Sigmoid colon (tissue), 7 donors: ENCODE results near the gene DPEP2NB. TPM values are rescaled to one million over a fixed set of nuclear protein-coding genes. Genes with fewer than 3 reads are reported as not detected.

ENCODE experiments used
- DNase-seq: peaks from one replicate; pipeline ENCODE4 v3.0.0-alpha.2; 2019
- H3K27ac ChIP-seq, 4 donors: fragments of 200-600 bp; sonication (generic); one replicate each; pipeline ENCODE4 v1.5.1; 2016 to 2019; ENCODE audit warnings: mild to moderate bottlenecking in 1 of 4
- H3K27me3 ChIP-seq, 3 donors: fragments of 200-600 bp; sonication (generic); one replicate each; pipeline ENCODE4 v1.5.1; 2019; ENCODE audit warnings: mild to moderate bottlenecking in 1 of 3
- H3K36me3 ChIP-seq, 4 donors: fragments of 200-600 bp; sonication (generic); one replicate each; pipeline ENCODE4 v1.5.1; 2016 to 2019
- H3K4me1 ChIP-seq, 4 donors: fragments of 200-600 bp; sonication (generic); one replicate each; pipeline ENCODE4 v1.5.1; 2017 to 2019
- H3K4me3 ChIP-seq, 4 donors: fragments of 200-600 bp; sonication (generic); one replicate each; pipeline ENCODE4 v1.5.1; 2017 to 2019; ENCODE audit warnings: mild to moderate bottlenecking in 2 of 4, moderate library complexity in 1 of 4
- H3K9me3 ChIP-seq, 4 donors: fragments of 200-600 bp in 3 of 4; sonication (generic) in 3 of 4; one replicate each; pipeline versions ENCODE4 v1.5.1 to v1.6.1; 2013 to 2019
- EP300 ChIP-seq, 4 donors: sonication (generic); formaldehyde crosslinking; IDR thresholded peaks; one replicate each; pipeline ENCODE4 v1.6.1; 2017; ENCODE audit warnings: antibody characterized with exemption in 4 of 4
- POLR2A ChIP-seq, 2 donors: fragments of 450-650 bp; IDR thresholded peaks; one replicate each; pipeline ENCODE4 v1.6.1; 2016; ENCODE audit warnings: antibody characterized with exemption in 2 of 2, mild to moderate bottlenecking in 2 of 2, moderate library complexity in 2 of 2
- POLR2AphosphoS5 ChIP-seq, 4 donors: sonication (generic); formaldehyde crosslinking; IDR thresholded peaks; one replicate each; pipeline ENCODE4 v1.6.1; 2017; ENCODE audit warnings: antibody characterized with exemption in 4 of 4
- WGBS, 2 donors: extraction: QIAGEN DNeasy Blood & Tissue Kit; methylation state at CpG; one replicate each; pipeline ENCODE4 v1.1.7; 2013; 5-methylcytosine and 5-hydroxymethylcytosine counted together
- intact Hi-C: fragments of 100-400 bp; cut with DNase I; formaldehyde crosslinking; loops from one replicate; pipeline ENCODE4 v1.15.1; 2023
- polyA plus RNA-seq, 3 donors: library from polyadenylated mRNA; stranded (reverse); fragments of 200-250 nt; gene quantifications; one replicate each; pipeline ENCODE4 v1.2.3, GENCODE V29; 2013
- small RNA-seq, 3 donors: library from RNA; depleted of rRNA; stranded (forward); fragments of <200 nt; gene quantifications; one replicate each; pipeline ENCODE3, GENCODE V24; 2016
- total RNA-seq, 4 donors: library from RNA; depleted of rRNA; stranded (reverse); fragments of >200 nt; gene quantifications; one replicate each; pipeline ENCODE4 v1.1.0, GENCODE V29; 2016
- TF ChIP-seq, protein P1 (sequence below), 4 experiments: fragments of 450-650 bp in 3 of 4; fragments of 200-600 bp in 1 of 4; IDR thresholded peaks; one replicate each; pipeline ENCODE4 v1.5.1; 2016 to 2019; ENCODE audit warnings: antibody characterized with exemption in 4 of 4, mild to moderate bottlenecking in 3 of 4, moderate library complexity in 2 of 4
- donor health status: healthy with polysubstance abuse.
- donor health status: Bipolar disorder and iron deficiency.
- donor health status: healthy.

DPEP2NB gene
- total and polyA plus RNA-seq, 7 donors = not detected

DNA sequence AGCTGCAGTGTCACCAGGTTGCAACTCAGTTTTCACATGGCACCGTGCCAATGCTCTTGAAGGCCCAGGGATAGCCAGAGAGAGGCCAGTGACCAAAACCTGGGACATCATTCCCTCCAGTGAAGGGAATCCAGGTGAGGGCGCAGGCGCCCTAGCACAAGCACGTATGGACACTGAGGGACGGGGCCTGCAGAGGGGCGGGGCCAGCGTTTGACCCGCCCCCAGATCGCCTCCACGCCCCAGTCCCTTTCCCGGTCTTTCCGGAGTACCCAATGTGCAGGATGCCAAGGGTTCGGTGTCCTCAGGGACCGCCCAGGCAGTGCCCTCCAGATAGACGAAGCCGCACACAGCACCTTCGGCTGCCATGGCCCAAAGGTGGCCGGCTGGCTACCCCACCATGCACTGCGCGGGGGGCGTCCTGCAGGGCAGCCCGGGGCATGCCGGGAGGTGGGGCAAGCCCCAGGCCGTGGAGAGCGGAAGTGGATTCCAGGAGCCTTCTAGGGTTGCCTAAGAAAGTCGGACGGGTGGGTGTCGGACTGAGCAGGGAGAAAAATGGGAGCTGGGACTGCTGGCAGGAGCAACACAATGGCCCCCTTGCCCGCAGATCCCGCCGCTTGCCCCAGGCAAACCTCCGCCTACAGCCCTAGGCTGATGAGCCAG, 51.9 kb downstream of the DPEP2NB start:
- DNase-seq = no peak
- Histone ChIP-seq H3K27me3 (no peaks in the 10 kb centered on the region), H3K27ac (peak overlapping the region; percentile 31 to 99 (median 96)), H3K4me3 (no peak overlapping the region), H3K9me3 (no peaks in the 10 kb centered on the region), H3K36me3 (peaks cover 22 to 46% (median 32%) of the 10 kb centered on the region in 4 donors), H3K4me1 (peaks cover 0 to 84% (median 72%) of the 10 kb centered on the region in 4 donors)
- intact Hi-C loops = no loop called here
- no peak for TF ChIP-seq EP300 (IDR thresholded peaks at IDR 0.05)
- TF ChIP-seq POLR2A (IDR thresholded peaks at IDR 0.05) = no peak
- TF ChIP-seq, protein P1, sequence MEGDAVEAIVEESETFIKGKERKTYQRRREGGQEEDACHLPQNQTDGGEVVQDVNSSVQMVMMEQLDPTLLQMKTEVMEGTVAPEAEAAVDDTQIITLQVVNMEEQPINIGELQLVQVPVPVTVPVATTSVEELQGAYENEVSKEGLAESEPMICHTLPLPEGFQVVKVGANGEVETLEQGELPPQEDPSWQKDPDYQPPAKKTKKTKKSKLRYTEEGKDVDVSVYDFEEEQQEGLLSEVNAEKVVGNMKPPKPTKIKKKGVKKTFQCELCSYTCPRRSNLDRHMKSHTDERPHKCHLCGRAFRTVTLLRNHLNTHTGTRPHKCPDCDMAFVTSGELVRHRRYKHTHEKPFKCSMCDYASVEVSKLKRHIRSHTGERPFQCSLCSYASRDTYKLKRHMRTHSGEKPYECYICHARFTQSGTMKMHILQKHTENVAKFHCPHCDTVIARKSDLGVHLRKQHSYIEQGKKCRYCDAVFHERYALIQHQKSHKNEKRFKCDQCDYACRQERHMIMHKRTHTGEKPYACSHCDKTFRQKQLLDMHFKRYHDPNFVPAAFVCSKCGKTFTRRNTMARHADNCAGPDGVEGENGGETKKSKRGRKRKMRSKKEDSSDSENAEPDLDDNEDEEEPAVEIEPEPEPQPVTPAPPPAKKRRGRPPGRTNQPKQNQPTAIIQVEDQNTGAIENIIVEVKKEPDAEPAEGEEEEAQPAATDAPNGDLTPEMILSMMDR (IDR thresholded peaks at IDR 0.05) = no peak
- TF ChIP-seq POLR2AphosphoS5 (IDR thresholded peaks at IDR 0.05) = no peak
- WGBS, 2 donors = 58 to 74% methylated on average over 32 of the region's 32 CpGs

Small RNA genes within 50 kb of the gene (small RNA-seq; reads per million reads assigned to genes)
- 0 reads per million in 3 donors for gene RNU6-359P

Other genes starting within 250 kb of the DPEP2NB start
- gene RANBP10, start 209.4 kb downstream of the DPEP2NB start, total RNA-seq = 1 to 10 TPM; 7.1 to 10.0 (median 7.6) TPM
- 10 to 100 TPM in 1 of 3 donors, 1 to 10 TPM in 2; 4.2 to 15.5 (median 4.6) TPM for gene RANBP10, start 209.4 kb downstream of the DPEP2NB start, polyA plus RNA-seq
- 1 to 10 TPM; 1.1 to 2.9 (median 1.8) TPM for gene TSNAXIP1, start 209.0 kb downstream of the DPEP2NB start, total RNA-seq
- under 1 TPM in 2 of 3 donors, not detected in 1; 0.60 to 0.92 TPM for gene TSNAXIP1, start 209.0 kb downstream of the DPEP2NB start, polyA plus RNA-seq
- 10 to 100 TPM; 63.9 to 85.6 (median 75.2) TPM for gene THAP11, start 173.6 kb downstream of the DPEP2NB start, total RNA-seq
- 10 to 100 TPM; 16.2 to 23.4 (median 20.8) TPM for gene THAP11, start 173.6 kb downstream of the DPEP2NB start, polyA plus RNA-seq
- 100 to 1,000 TPM in 1 of 4 donors, 10 to 100 TPM in 3; 50.8 to 106 (median 85.4) TPM for gene NUTF2, start 169.0 kb downstream of the DPEP2NB start, total RNA-seq
- 100 to 1,000 TPM in 1 of 3 donors, 10 to 100 TPM in 2; 93.8 to 115 (median 99.7) TPM for gene NUTF2, start 169.0 kb downstream of the DPEP2NB start, polyA plus RNA-seq
- gene CENPT, start 168.2 kb downstream of the DPEP2NB start, total RNA-seq = 10 to 100 TPM; 27.5 to 53.7 (median 41.8) TPM
- 10 to 100 TPM in 2 of 3 donors, 1 to 10 TPM in 1; 9.6 to 38.3 (median 19.0) TPM for gene CENPT, start 168.2 kb downstream of the DPEP2NB start, polyA plus RNA-seq
- 10 to 100 TPM; 24.5 to 42.4 (median 32.2) TPM for gene EDC4, start 142.9 kb downstream of the DPEP2NB start, total RNA-seq
- 10 to 100 TPM; 28.8 to 48.9 (median 42.3) TPM for gene EDC4, start 142.9 kb downstream of the DPEP2NB start, polyA plus RNA-seq
- gene NRN1L, start 131.0 kb downstream of the DPEP2NB start, total RNA-seq = not detected
- 1 to 10 TPM in 1 of 3 donors, not detected in 2; 1.1 TPM for gene NRN1L, start 131.0 kb downstream of the DPEP2NB start, polyA plus RNA-seq
- 10 to 100 TPM; 13.9 to 20.8 (median 17.2) TPM for gene PSKH1, start 122.7 kb downstream of the DPEP2NB start, total RNA-seq
- 10 to 100 TPM; 22.2 to 29.2 (median 26.8) TPM for gene PSKH1, start 122.7 kb downstream of the DPEP2NB start, polyA plus RNA-seq
- 1 to 10 TPM in 1 of 4 donors, under 1 TPM in 2, not detected in 1; 0.71 to 1.7 (median 0.82) TPM for gene CTRL, start 84.0 kb downstream of the DPEP2NB start, total RNA-seq
- 1 to 10 TPM in 1 of 3 donors, not detected in 2; 2.1 TPM for gene CTRL, start 84.0 kb downstream of the DPEP2NB start, polyA plus RNA-seq
- 10 to 100 TPM; 37.1 to 61.0 (median 42.5) TPM for gene PSMB10, start 79.1 kb downstream of the DPEP2NB start, total RNA-seq
- 100 to 1,000 TPM; 170 to 200 (median 183) TPM for gene PSMB10, start 79.1 kb downstream of the DPEP2NB start, polyA plus RNA-seq
- gene LCAT, start 71.8 kb downstream of the DPEP2NB start, total RNA-seq = 10 to 100 TPM; 10.4 to 31.0 (median 15.2) TPM
- 1 to 10 TPM in 2 of 3 donors, under 1 TPM in 1; 0.60 to 5.5 (median 1.6) TPM for gene LCAT, start 71.8 kb downstream of the DPEP2NB start, polyA plus RNA-seq
- 10 to 100 TPM; 27.6 to 77.0 (median 45.6) TPM for gene SLC12A4, start 47.3 kb downstream of the DPEP2NB start, total RNA-seq
- gene SLC12A4, start 47.3 kb downstream of the DPEP2NB start, polyA plus RNA-seq = 10 to 100 TPM in 1 of 3 donors, 1 to 10 TPM in 2; 3.0 to 13.3 (median 3.2) TPM
- under 1 TPM in 1 of 4 donors, not detected in 3; 0.27 TPM for gene DPEP3, start 35.4 kb downstream of the DPEP2NB start, total RNA-seq
- under 1 TPM in 2 of 3 donors, not detected in 1; 0.09 to 0.46 TPM for gene DPEP3, start 35.4 kb downstream of the DPEP2NB start, polyA plus RNA-seq
- 1 to 10 TPM; 2.1 to 3.9 (median 3.1) TPM for gene DPEP2, start 16.4 kb downstream of the DPEP2NB start, total RNA-seq
- gene DPEP2, start 16.4 kb downstream of the DPEP2NB start, polyA plus RNA-seq = 10 to 100 TPM in 1 of 3 donors, 1 to 10 TPM in 1, under 1 TPM in 1; 0.69 to 11.9 (median 1.2) TPM
- gene DDX28, start 7.3 kb upstream of the DPEP2NB start, total RNA-seq = 1 to 10 TPM; 5.0 to 6.9 (median 5.8) TPM
- 10 to 100 TPM in 1 of 3 donors, 1 to 10 TPM in 2; 3.0 to 12.8 (median 5.1) TPM for gene DDX28, start 7.3 kb upstream of the DPEP2NB start, polyA plus RNA-seq
- 1 to 10 TPM; 3.6 to 7.3 (median 5.3) TPM for gene DUS2, start 7.4 kb upstream of the DPEP2NB start, total RNA-seq
- 10 to 100 TPM in 1 of 3 donors, 1 to 10 TPM in 2; 6.6 to 17.3 (median 7.4) TPM for gene DUS2, start 7.4 kb upstream of the DPEP2NB start, polyA plus RNA-seq
- gene NFATC3, start 69.5 kb upstream of the DPEP2NB start, total RNA-seq = 10 to 100 TPM; 42.8 to 52.2 (median 46.0) TPM
- 10 to 100 TPM in 1 of 3 donors, 1 to 10 TPM in 2; 4.8 to 16.9 (median 6.0) TPM for gene NFATC3, start 69.5 kb upstream of the DPEP2NB start, polyA plus RNA-seq
- gene ESRP2, start 220.2 kb upstream of the DPEP2NB start, total RNA-seq = under 1 TPM in 3 of 4 donors, not detected in 1; under 0.01 to 0.16 (median 0.14) TPM
- 10 to 100 TPM; 24.0 to 50.0 (median 25.4) TPM for gene ESRP2, start 220.2 kb upstream of the DPEP2NB start, polyA plus RNA-seq
- gene PLA2G15, start 229.5 kb upstream of the DPEP2NB start, total RNA-seq = 10 to 100 TPM; 10.2 to 15.7 (median 12.5) TPM
- 10 to 100 TPM in 1 of 3 donors, 1 to 10 TPM in 2; 4.2 to 10.1 (median 8.1) TPM for gene PLA2G15, start 229.5 kb upstream of the DPEP2NB start, polyA plus RNA-seq
- 10 to 100 TPM; 26.8 to 40.7 (median 35.1) TPM for gene SLC7A6, start 248.6 kb upstream of the DPEP2NB start, total RNA-seq
- 10 to 100 TPM in 1 of 3 donors, 1 to 10 TPM in 2; 1.8 to 22.5 (median 2.5) TPM for gene SLC7A6, start 248.6 kb upstream of the DPEP2NB start, polyA plus RNA-seq